Stimulated activated CD8-positive, alpha-beta memory T cell treated with anti-CD3 and anti-CD28 coated beads, Interleukin-15, amount 100 ng/mL, for 4 hours (primary cell): ENCODE results near the gene WDR53.
A peak's percentile ranks its signal among the peaks of the same experiment; 100 is the strongest.
"Not testable (repeated sequence)": the region's sequence is repeated elsewhere in the genome, so short reads cannot be mapped to it uniquely, and the experiment has no call there.

ENCODE experiments used
- DNase-seq, 2 donors: peaks; one replicate each; pipeline ENCODE4 v3.0.0-alpha.2; 2020; ENCODE audit warnings: low read depth in 2 of 2

The WDR53 gene

GRCh38 chr3:196558476-196558875 is 9.9 kb downstream of the WDR53 start:
- no peak for DNase-seq

DNA sequence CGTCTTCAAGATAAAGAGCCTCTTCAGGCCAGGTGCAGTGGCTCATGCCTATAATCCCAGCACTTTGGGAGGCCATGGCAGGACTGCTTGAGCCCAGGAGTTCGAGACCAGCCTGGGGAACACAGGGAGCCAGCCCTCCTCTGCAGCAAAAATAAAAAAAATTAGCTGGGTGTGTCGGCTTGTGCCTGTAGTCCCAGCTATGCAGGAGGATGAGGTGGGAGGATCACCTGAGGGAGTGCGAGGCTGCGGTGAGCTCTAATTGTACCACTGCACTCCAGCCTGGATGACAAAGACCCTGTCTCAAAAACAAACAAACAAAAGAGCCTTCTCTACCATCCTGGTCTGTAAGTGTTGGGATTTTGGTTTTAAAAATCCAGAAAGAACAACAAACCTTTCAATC is 11.1 kb downstream of the WDR53 start:
- no peak for DNase-seq

DNA sequence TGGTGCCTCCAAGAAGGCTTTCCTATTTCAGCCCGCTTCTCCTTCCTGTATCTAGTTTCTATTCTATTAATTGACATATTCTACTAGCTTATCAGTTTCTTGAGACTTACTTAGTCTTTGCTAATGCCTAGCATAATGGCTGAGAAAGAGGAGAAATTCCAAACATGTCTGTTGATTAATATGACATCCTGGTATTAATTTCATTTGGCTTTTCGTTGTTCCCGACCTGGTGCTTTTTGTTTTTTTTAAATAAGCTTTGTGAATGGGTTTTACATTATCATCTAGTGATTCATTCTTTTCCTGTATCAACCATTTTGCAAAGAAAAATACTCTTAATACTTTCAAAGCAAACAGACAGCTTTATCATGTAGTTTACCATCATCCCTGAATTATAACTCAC is 13.1 kb downstream of the WDR53 start:
- no peak for DNase-seq

- DNase-seq: no peak
These were observed 14.1 kb downstream of the WDR53 start for GRCh38 chr3:196554205-196554604.

DNA sequence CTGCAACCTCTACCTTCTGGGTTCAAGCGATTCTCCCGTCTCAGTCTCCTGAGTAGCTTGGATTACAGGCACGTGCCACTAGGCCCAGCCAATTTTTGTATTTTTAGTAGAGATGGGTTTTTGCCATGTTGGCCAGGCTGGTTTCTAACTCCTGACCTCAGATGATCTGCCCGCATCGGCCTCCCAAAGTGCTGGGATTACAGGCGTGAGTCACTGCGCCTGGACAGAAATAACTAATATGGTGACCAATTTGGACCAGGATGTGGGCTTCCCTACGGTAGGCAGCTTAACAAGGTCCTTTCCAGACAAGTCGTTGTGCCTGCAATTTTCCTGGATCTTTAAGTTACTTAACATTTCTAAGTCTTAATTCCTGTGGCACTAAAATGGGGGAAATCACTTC is 14.8 kb downstream of the WDR53 start:
- no peak for DNase-seq

DNA sequence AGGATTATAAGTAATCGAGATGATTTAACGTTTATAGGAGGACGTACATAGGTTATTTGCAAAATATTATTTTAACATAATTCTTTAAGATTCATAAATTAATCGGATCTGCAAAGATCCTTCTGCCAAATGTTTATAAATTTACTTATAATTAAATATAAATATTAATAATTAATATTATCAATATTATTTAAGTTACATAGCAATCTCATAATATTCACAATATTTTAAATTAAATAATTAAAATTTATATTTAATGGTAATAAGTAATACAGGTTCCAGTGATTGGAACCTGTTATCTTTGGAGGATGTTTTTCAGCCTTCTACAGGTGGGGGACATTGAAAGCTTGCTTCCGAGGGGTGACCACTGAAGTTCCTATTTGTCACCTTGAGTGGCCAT is 16.1 kb downstream of the WDR53 start:
- no peak for DNase-seq

DNA sequence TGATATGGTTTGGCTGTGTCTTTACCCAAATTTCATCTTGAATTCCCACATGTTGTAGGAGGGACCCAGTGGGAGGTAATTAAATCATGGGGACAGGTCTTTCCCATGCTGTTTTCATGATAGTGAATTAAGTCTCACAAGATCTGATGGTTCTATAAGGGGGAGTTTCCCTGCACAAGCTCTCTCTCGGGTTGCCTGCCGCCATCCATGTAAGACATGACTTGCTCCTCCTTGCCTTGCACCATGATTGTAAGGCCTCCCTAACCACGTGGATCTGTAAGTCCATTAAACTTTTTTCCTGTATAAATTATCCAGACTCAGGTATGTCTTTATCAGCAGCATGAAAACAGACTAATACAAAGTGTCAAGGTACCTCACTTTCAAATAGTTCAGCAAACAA is 18.2 kb downstream of the WDR53 start:
- DNase-seq: not testable (repeated sequence)

DNA sequence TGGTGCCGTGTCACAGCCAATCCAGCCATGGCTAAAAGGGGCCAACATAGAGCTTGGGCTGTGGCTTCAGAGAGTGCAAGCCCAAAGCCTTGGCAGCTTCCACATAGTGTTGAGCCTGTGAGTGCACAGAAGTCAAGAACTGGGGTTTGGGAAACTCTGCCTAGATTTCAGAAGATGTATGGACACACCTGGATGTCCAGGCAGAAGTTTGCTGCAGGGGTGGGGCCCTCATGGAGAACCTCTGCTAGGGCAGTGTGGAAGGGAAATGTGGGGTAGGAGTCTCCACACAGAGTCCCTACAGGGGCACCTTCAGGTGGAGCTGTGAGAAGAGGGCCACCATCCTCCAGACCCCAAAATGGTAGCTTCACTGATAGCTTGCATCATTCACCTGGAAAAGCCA is 19.0 kb downstream of the WDR53 start:
- not testable (repeated sequence) for DNase-seq

GRCh38 chr3:196547067-196547466 is 21.3 kb downstream of the WDR53 start:
- DNase-seq: no peak

DNA sequence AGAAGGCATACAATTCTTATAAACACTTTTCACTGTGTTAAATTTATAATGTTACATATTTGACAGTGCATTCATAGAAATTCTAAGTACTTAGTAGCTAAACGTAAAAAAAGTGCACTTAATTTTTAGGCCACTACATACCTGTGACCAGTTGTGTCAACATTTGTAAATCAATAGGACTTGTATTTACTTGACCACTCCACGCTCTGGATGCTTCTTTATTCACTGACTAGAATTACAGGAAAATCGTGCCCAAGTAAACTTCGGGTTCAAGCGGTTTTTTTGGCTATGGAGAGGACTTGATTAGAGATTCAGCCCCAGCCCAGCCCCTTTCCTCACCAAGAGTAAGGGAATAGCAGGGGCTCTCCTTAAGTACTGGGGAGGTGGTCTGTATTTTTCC is 21.8 kb downstream of the WDR53 start:
- no peak for DNase-seq

DNA sequence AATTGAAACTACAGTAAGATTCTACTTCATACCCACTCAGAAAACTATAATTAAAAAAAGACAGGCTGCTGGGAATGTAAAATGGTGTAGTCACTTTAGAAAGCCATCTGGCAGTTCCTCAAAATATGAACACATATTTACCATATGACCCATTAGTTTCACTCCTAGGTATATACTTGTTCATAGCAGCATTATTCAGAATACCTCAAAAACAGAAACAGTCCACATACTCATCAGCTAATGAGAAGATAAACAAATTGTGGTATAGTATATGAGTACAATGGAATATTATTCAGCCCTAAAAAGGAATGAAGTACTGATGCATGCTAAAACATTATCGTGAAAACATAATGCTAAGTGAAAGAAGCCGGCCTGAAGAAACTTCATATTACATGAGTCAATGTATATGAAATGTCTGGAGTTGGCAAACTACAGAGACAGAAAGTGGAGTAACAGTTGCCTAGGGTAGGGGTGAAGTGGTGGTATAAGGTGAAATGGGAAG is 23.8 kb downstream of the WDR53 start:
- DNase-seq: no peak

DNA sequence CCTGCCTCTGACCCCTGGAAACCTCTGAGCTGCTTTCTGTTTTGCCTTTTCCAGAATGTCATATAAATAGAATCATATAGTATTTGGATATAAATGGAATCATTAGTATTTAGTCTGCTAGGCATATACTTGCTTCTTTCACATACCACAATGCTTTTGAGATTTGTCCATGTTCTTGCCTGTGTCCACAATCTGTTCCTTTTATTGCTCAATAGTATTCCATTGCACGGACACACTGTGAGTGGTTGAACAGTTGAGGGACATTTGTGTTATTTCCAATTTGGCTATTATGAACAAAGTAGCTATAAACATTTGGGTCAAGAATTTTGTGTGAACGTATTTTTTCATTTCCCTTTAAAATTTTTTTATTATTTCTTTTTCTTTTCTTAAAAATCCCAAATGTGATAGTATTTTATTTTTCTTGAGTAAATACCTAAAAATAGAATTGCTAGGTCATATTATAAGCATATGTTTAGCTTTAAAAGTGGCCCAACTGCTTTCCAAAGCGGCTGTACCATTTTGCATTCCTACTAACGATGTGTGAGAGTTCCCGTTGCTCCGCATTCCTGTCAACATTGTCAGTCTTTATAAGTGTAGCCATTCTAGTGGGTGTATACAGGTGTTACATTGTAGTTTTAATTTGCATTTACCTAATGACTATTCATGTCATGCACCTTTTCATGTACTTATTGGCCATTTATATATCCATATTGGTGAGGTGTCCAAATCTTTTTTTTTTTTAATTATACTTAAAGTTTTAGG is 26.5 kb downstream of the WDR53 start:
- DNase-seq: no peak

DNA sequence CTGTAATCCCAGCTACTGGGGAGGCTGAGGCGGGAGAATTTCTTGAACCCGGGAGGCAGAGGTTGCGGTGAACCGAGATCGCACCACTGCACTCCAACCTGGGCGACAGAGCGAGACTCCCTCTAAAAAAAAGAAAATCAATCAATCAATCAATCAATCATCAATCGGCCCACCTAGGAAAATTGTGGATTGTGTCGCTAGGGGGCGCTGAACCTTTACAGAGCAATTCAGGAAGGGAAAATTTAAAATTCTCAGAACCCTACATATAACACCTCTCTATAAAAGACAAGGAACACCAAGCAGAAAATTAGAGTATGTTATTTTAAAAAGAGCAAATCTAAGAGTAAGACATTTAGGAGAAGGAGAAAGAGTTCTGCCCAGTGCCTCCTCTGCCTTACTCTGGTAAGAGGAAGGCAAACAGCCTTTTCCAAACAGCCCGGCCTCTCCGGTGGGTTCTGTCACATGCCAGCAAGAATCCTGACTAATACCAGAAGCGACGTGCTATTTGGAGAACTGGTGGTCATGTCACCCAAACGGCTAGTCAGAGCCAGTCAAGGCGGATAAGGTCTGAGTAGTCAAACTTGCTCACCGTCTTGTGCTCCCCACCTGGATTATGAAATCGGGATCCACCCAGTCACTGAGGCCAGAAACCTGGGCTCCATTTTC is 30.9 kb downstream of the WDR53 start:
- peak in 1 of 2 donors; percentile 23 for DNase-seq

- DNase-seq: no peak
These were observed 35.1 kb downstream of the WDR53 start for GRCh38 chr3:196533260-196533681.

GRCh38 chr3:196531418-196531817 is 36.9 kb downstream of the WDR53 start:
- no peak for DNase-seq

DNA sequence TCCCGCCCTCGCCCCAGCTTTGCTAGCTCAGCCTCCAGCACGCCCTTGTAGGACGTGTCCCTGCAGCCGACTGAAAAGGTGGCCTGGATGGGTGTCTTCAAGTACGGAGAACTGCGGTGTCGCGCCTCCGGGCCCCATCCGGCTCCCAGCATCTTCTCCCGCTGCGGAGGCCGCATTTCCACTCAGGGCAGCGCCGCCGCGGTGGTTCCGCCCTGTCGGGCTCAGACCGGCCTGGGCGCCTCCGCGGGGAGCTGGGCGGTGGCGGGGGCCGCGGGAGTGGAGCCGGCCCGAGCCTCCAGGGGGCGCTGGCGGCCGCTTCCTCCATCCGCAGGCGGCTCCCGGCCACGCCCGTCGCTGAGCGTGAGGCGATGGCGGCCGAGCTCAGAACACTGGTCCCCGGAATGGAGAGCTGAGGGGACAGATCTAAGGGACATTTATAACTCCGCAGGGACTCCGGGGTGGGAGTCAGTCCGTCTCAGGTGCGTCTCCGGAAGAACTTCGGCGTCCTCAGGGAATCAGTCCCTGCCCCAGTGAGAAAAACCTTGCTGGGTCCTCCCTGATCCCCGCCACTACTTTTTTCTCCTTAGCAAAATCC is 39.6 kb downstream of the WDR53 start:
- peak; percentile 46 to 60 for DNase-seq

GRCh38 chr3:196525141-196525540 is 43.2 kb downstream of the WDR53 start:
- no peak for DNase-seq

GRCh38 chr3:196524527-196524926 is 43.8 kb downstream of the WDR53 start:
- no peak for DNase-seq

GRCh38 chr3:196523841-196524240 is 44.5 kb downstream of the WDR53 start:
- DNase-seq: no peak

- not testable (repeated sequence) for DNase-seq
These were observed 47.1 kb downstream of the WDR53 start for GRCh38 chr3:196521291-196521690.

DNA sequence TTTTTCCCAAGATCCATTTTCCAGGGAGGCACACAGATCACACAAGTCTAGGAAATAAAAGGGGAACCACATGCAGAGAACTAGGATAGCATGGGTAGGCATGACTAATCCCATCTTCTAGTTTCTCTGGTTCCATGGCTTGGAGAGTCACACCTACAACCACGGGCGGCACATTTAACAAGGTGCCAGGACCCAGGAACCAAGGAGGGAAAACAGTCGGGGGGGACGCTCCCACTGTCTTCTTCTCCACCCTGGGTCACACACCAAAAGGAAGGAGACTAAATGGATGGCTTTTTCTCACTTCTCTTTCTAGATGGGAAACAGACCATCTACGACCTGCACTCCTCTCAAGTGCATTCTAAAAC is 48.7 kb downstream of the WDR53 start:
- no peak for DNase-seq

GRCh38 chr3:196518966-196519717 is 49.2 kb downstream of the WDR53 start:
- peak in 1 of 2 donors; percentile 24 for DNase-seq
